ENCODE data around the gene INTS12. TPM values are rescaled to one million over a fixed set of nuclear protein-coding genes. Genes with fewer than 3 reads are reported as not detected.
"Not testable (repeated sequence)": the region's sequence is repeated elsewhere in the genome, so short reads cannot be mapped to it uniquely, and the experiment has no call there.

The INTS12 gene
- total RNA-seq, 1 experiment from 2014 or later, result 13.4 TPM

GRCh38 chr4:105748222-105748621 lies 39.7 kb upstream of the INTS12 start:
- intact Hi-C loops (cut with micrococcal nuclease; ENCODE audit: unreplicated experiment), result no loop called here
- Mint-ChIP-seq H3K4me3 (ENCODE audit: low read depth, unreplicated experiment) (no peak overlapping the region), H3K36me3 (ENCODE audit: insufficient read depth, unreplicated experiment) (no peaks in the 10 kb centered on the region), H3K27ac (ENCODE audit: unreplicated experiment) (no peak overlapping the region), H3K9me3 (ENCODE audit: low read depth, unreplicated experiment) (no peaks in the 10 kb centered on the region), H3K27me3 (ENCODE audit: unreplicated experiment) (no peaks in the 10 kb centered on the region), H3K4me1 (ENCODE audit: low read depth, unreplicated experiment) (no peaks in the 10 kb centered on the region)
- DNase-seq, result no peak
- TF ChIP-seq CTCF (IDR thresholded peaks at IDR 0.05; ENCODE audit: unreplicated experiment), result no peak
- BruUV-seq (replicated peaks), result no TSS peak
- CTCF ChIA-PET, result no interaction called here

- BruUV-seq (replicated peaks), result no TSS peak
- no peaks in the 10 kb centered on the region for H3K4me1 Mint-ChIP-seq (ENCODE audit: low read depth, unreplicated experiment)
- H3K9me3 Mint-ChIP-seq (ENCODE audit: low read depth, unreplicated experiment), result peaks cover 6% of the 10 kb centered on the region
- H3K27ac Mint-ChIP-seq (ENCODE audit: unreplicated experiment), result no peak overlapping the region
- intact Hi-C loops (cut with micrococcal nuclease; ENCODE audit: unreplicated experiment), result no loop called here
- no peak for TF ChIP-seq CTCF (IDR thresholded peaks at IDR 0.05; ENCODE audit: unreplicated experiment)
- no peak for DNase-seq
- CTCF ChIA-PET, result no interaction called here
- no peaks in the 10 kb centered on the region for H3K27me3 Mint-ChIP-seq (ENCODE audit: unreplicated experiment)
- H3K36me3 Mint-ChIP-seq (ENCODE audit: insufficient read depth, unreplicated experiment), result peaks cover 5% of the 10 kb centered on the region
- no peak overlapping the region for H3K4me3 Mint-ChIP-seq (ENCODE audit: low read depth, unreplicated experiment)
Observed at GRCh38 chr4:105741548-105741947, 33.1 kb upstream of the INTS12 start.

GRCh38 chr4:105735217-105735616 lies 26.7 kb upstream of the INTS12 start:
- H3K9me3 Mint-ChIP-seq (ENCODE audit: low read depth, unreplicated experiment), result peaks cover 12% of the 10 kb centered on the region
- DNase-seq; intact Hi-C loops (cut with micrococcal nuclease; ENCODE audit: unreplicated experiment); H3K36me3 Mint-ChIP-seq (ENCODE audit: insufficient read depth, unreplicated experiment); H3K4me1 Mint-ChIP-seq (ENCODE audit: low read depth, unreplicated experiment); H3K4me3 Mint-ChIP-seq (ENCODE audit: low read depth, unreplicated experiment); BruUV-seq (replicated peaks); H3K27me3 Mint-ChIP-seq (ENCODE audit: unreplicated experiment); CTCF ChIA-PET; H3K27ac Mint-ChIP-seq (ENCODE audit: unreplicated experiment): not testable (repeated sequence)

GRCh38 chr4:105729895-105730294 lies 21.4 kb upstream of the INTS12 start:
- BruUV-seq (replicated peaks); H3K9me3 Mint-ChIP-seq (ENCODE audit: low read depth, unreplicated experiment); H3K27ac Mint-ChIP-seq (ENCODE audit: unreplicated experiment); H3K27me3 Mint-ChIP-seq (ENCODE audit: unreplicated experiment); CTCF ChIA-PET; H3K36me3 Mint-ChIP-seq (ENCODE audit: insufficient read depth, unreplicated experiment); intact Hi-C loops (cut with micrococcal nuclease; ENCODE audit: unreplicated experiment); DNase-seq; H3K4me1 Mint-ChIP-seq (ENCODE audit: low read depth, unreplicated experiment); H3K4me3 Mint-ChIP-seq (ENCODE audit: low read depth, unreplicated experiment): not testable (repeated sequence)

- intact Hi-C loops (cut with micrococcal nuclease; ENCODE audit: unreplicated experiment), result no loop called here
- peaks cover 4% of the 10 kb centered on the region for H3K36me3 Mint-ChIP-seq (ENCODE audit: insufficient read depth, unreplicated experiment)
Observed at GRCh38 chr4:105725623-105726022, 17.1 kb upstream of the INTS12 start.

More at GRCh38 chr4:105725623-105726022, 17.1 kb upstream of the INTS12 start:
- H3K9me3 Mint-ChIP-seq (ENCODE audit: low read depth, unreplicated experiment), result no peaks in the 10 kb centered on the region
- no peak overlapping the region for H3K4me3 Mint-ChIP-seq (ENCODE audit: low read depth, unreplicated experiment)
- BruUV-seq (replicated peaks), result no TSS peak
- H3K27me3 Mint-ChIP-seq (ENCODE audit: unreplicated experiment), result no peaks in the 10 kb centered on the region
- TF ChIP-seq CTCF (IDR thresholded peaks at IDR 0.05; ENCODE audit: unreplicated experiment), result no peak
- H3K27ac Mint-ChIP-seq (ENCODE audit: unreplicated experiment), result no peak overlapping the region
- CTCF ChIA-PET, result no interaction called here
- no peak for DNase-seq
- no peaks in the 10 kb centered on the region for H3K4me1 Mint-ChIP-seq (ENCODE audit: low read depth, unreplicated experiment)

Data from Calu3 (cell line).